GM12874 (cell line): ENCODE data around the gene JARID2.

ENCODE experiments used
- CTCF ChIP-seq: IDR thresholded peaks from 2 replicates; pipeline ENCODE4 v1.5.1; 2011; ENCODE audit warnings: low read depth, mild to moderate bottlenecking, control low read depth, low read length, moderate library complexity; ENCODE audit not compliant: insufficient read depth

Gene JARID2

GRCh38 chr6:15429141-15430110, 183.6 kb downstream of the JARID2 start:
- TF ChIP-seq CTCF = no peak

GRCh38 chr6:15430186-15430585, 184.3 kb downstream of the JARID2 start:
- TF ChIP-seq CTCF = no peak

GRCh38 chr6:15430931-15431405, 185.1 kb downstream of the JARID2 start:
- no peak for TF ChIP-seq CTCF

GRCh38 chr6:15431762-15432483, 186.1 kb downstream of the JARID2 start:
- no peak for TF ChIP-seq CTCF

GRCh38 chr6:15433511-15433861, 187.6 kb downstream of the JARID2 start:
- no peak for TF ChIP-seq CTCF

GRCh38 chr6:15434263-15434662, 188.4 kb downstream of the JARID2 start:
- no peak for TF ChIP-seq CTCF

- TF ChIP-seq CTCF = no peak
Observed at GRCh38 chr6:15434823-15435380, 189.0 kb downstream of the JARID2 start.
